LNCAP (cell line): ENCODE measurements around the gene ZNF624.

Experiments
- CTCF ChIP-seq: fragments of 450-650 bp; IDR thresholded peaks from 2 replicates; pipeline ENCODE4 v1.5.1; 2017; ENCODE audit warnings: mild to moderate bottlenecking

The ZNF624 gene

GRCh38 chr17:16653367-16654041, at the start of gene ZNF624:
ZNF624 (minus strand) TSS chr17:16653850.
- no peak for TF ChIP-seq CTCF

- TF ChIP-seq CTCF, result peak; percentile 45; the same call in 1 of the 2 replicates
Measured at GRCh38 chr17:16689731-16690281, 36.2 kb upstream of the ZNF624 start, which contains the start of gene CCDC144A. CCDC144A (plus strand) TSS chr17:16690241; CDS start chr17:16690401, 160 bp downstream.

- TF ChIP-seq CTCF, result no peak
Measured at GRCh38 chr17:16676676-16677268, 23.1 kb upstream of the ZNF624 start.

GRCh38 chr17:16662936-16663335, 9.3 kb upstream of the ZNF624 start:
- no peak for TF ChIP-seq CTCF

- TF ChIP-seq CTCF, result no peak
Measured at GRCh38 chr17:16661217-16661616, 7.6 kb upstream of the ZNF624 start.

- no peak for TF ChIP-seq CTCF
Measured at GRCh38 chr17:16652847-16653366, 743 bp downstream of the ZNF624 start.

- no peak for TF ChIP-seq CTCF
Measured at GRCh38 chr17:16652252-16652651, 1.4 kb downstream of the ZNF624 start.
